Measurements from ENCODE around the gene C11orf65.
"Not testable (repeated sequence)": the region's sequence is repeated elsewhere in the genome, so short reads cannot be mapped to it uniquely, and the experiment has no call there.

Gene C11orf65

DNA sequence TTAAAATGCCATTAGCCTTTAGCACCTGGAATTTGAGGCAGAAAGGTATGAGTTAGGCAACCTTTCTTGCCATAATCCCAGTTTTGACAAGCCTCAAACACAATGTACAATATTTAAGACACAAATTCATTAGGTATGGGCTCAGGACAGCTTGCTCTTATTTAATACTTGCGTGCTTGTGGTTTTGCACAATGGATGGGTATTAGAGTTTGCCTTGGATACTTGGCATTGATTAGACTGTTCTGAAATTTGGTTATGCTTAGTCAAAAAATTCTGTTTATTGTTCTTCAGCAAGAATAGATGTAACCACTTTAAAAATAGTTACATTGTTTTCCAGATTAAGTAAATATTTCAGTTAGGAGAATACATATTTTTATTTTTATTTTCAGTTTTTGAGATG is 5.4 kb upstream of the C11orf65 start:
- no peak for DNase-seq (ENCODE audit: extremely low read depth, low read depth)
- TF ChIP-seq, protein P1, sequence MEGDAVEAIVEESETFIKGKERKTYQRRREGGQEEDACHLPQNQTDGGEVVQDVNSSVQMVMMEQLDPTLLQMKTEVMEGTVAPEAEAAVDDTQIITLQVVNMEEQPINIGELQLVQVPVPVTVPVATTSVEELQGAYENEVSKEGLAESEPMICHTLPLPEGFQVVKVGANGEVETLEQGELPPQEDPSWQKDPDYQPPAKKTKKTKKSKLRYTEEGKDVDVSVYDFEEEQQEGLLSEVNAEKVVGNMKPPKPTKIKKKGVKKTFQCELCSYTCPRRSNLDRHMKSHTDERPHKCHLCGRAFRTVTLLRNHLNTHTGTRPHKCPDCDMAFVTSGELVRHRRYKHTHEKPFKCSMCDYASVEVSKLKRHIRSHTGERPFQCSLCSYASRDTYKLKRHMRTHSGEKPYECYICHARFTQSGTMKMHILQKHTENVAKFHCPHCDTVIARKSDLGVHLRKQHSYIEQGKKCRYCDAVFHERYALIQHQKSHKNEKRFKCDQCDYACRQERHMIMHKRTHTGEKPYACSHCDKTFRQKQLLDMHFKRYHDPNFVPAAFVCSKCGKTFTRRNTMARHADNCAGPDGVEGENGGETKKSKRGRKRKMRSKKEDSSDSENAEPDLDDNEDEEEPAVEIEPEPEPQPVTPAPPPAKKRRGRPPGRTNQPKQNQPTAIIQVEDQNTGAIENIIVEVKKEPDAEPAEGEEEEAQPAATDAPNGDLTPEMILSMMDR (IDR thresholded peaks at IDR 0.05; ENCODE audit: low read depth, low read length): no peak

DNA sequence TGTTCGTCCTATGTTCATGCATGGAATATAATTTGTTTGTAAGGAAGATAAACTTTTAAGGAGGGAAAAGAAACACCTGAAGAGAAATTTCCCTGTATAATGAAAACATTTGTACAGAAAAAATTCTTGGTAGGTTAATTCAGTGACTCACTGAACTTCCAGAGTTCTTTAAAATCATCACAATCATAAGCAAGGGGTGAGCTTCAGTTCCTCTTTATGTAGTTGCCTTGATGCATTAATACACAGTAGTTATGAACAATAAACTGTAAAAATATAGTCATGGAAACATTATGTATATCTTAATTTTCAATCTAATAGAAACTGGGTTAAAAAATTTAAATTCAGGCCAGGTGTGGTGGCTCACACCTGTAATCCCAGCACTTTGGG is 1.1 kb upstream of the C11orf65 start:
- TF ChIP-seq, protein P1 (IDR thresholded peaks at IDR 0.05; ENCODE audit: low read depth, low read length): no peak
- DNase-seq (ENCODE audit: extremely low read depth, low read depth): no peak

DNA sequence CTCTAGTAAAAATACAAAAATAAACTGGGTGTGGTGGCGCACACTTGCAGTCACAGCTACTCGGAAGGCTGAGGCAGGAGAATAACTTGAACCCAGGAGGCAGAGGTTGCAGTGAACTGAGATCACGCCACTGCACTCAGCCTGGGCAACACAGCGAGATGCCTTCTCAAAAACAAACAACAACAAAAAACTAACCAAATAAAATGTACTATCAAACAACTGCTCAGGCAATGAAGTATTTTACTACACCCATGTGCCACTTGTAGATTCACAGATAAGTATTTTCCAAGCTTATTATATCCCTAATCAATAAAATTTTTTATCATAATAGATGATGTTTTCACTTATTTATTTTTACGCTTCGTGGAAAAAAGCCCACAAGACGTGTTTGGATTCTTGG is 924 bp downstream of the C11orf65 start:
- TF ChIP-seq, protein P1 (IDR thresholded peaks at IDR 0.05; ENCODE audit: low read depth, low read length): no peak
- DNase-seq (ENCODE audit: extremely low read depth, low read depth): no peak

DNA sequence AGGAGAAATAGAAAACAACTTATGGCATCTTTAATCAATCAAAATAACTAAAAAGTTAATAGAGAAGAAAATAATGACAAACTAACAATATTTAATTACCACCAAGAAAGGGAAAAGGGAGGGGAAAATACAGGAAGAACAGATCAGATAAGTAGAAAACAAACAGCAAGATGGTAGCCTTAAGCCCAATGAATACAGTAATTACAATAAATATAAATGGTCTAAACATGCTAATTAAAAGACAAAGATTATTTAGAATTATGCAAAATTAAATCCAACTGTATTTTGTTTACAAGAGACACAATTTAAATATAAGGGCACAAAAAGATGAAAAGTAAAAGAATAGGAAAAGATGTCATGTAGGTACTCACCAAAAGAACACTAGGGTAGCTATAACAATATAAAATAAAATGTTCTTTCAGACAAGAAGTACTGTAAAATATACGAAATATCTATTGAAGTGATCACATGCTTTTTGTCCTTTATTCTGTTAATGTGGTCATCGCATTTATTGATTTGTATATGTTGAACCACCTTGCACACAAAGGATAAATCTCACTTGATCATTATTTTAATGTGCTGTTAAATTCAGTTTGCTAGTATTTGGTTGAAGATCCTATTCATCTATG is 14.0 kb downstream of the C11orf65 start:
- TF ChIP-seq, protein P1 (IDR thresholded peaks at IDR 0.05; ENCODE audit: low read depth, low read length): no peak
- no peak for DNase-seq (ENCODE audit: extremely low read depth, low read depth)

DNA sequence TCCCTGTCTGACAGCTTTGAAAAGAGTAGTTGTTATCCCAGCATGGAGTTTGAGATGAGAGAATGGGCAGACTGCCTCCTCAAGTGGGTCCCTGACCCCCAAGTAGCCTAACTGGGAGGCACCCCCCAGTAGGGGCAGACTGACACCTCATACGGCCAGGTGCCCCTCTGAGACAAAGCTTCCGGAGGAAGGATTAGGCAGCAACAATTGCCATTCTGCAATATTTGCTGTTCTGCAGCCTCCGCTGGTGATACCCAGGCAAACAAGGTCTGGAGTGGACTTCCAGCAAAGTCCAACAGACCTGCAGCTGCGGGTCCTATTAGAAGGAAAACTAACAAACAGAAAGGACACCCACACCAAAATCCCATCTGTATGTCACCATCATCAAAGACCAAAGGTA is 25.9 kb downstream of the C11orf65 start:
- not testable (repeated sequence) for DNase-seq (ENCODE audit: extremely low read depth, low read depth)

DNA sequence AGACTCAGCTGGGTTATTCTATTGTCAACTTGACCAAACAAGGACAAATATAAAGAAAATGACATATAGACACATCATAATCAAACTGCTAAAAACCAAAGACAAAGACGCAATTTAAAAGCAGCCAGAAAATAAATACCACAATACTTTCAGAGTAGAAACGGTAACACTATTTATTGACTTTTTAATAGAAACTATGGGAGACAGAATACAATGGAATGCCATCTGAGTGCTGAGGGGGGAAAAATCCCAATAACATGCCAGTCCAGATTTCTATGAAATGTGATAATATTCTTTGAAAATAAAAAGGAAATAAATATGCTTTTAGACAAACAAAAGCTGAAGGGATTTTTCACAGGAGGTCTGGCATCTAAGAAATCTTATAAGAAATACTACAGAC is 30.7 kb downstream of the C11orf65 start:
- no peak for DNase-seq (ENCODE audit: extremely low read depth, low read depth)
- TF ChIP-seq, protein P1 (IDR thresholded peaks at IDR 0.05; ENCODE audit: low read depth, low read length): no peak

DNA sequence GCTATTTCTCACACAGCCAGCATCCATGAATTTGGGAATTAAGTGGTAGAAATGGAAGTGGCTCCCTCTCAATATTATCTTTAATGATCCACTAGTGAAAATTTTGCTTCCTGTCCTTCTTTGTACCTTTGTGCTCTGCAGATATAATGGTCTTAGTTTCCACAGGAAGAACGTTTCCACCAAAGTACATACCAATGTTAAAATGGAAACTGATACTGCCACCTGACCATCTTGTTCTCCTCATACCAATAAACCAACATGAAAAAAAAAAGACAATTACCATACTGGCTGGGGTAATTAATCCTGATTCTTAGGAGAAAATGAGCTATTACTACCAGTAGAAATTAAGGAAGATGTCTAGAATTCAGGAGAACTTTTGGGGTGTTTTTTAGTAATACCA is 32.3 kb downstream of the C11orf65 start:
- DNase-seq (ENCODE audit: extremely low read depth, low read depth): no peak

DNA sequence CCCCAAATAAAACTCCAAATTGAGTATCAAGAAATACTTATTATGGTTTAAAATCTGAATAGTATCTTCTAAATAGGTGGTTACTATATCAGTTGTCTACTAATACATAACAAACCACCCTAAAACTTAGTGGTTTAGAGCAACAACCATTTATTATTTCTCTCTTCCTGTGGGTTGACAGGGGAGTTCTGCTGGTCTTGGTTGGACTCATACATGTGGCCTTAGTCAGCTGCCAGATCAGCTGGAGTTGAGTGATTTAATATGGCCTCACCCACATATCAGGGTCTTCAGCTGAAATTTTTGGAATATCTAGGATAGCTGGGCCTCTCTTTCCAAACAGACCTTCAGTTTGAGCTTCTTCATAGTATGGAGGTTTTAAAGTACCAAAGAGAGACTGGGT is 34.5 kb downstream of the C11orf65 start:
- no peak for DNase-seq (ENCODE audit: extremely low read depth, low read depth)

More for the DNA sequence above, 32.3 kb downstream of the C11orf65 start:
- TF ChIP-seq, protein P1 (IDR thresholded peaks at IDR 0.05; ENCODE audit: low read depth, low read length): no peak

More for the DNA sequence above, 34.5 kb downstream of the C11orf65 start:
- TF ChIP-seq, protein P1 (IDR thresholded peaks at IDR 0.05; ENCODE audit: low read depth, low read length): no peak
